GM12878 (cell line): Measurements from ENCODE around the gene RFK.

Experiments
- CTCF ChIP-seq, 3 experiments: IDR thresholded peaks in 2 of 3; conservative IDR thresholded peaks in 1 of 3; 2 replicates each; pipeline ENCODE4 v1.5.1; 2011; ENCODE audit warnings: low read depth in 3 of 3, low read length in 3 of 3, mild to moderate bottlenecking in 3 of 3, control low read depth in 2 of 3, moderate library complexity in 2 of 3, inconsistent platforms in 1 of 3, mixed read lengths in 1 of 3; ENCODE audit not compliant: control insufficient read depth in 2 of 3, insufficient read depth in 1 of 3; ENCODE audit errors: extremely low read depth in 1 of 3
- MAX ChIP-seq: IDR thresholded peaks from 2 replicates; pipeline ENCODE4 v1.6.1; 2012; ENCODE audit warnings: low read depth, low read length, improper control_type of control experiment

GRCh38 chr9:76403352-76403751 lies 9.1 kb upstream of the RFK start:
- no peak for TF ChIP-seq MAX
- peak; percentile 33 to 63 (median 56); a peak in 5 of 6 replicates for TF ChIP-seq CTCF (IDR thresholded peaks at IDR 0.05 in 2 of 3, conservative IDR thresholded peaks at IDR 0.05 in 1 of 3; ENCODE audit: control insufficient read depth in 2 of 3, extremely low read depth in 1 of 3, insufficient read depth in 1 of 3, low read depth in 3 of 3, low read length in 3 of 3)
